CD4-positive, alpha-beta T cell treated with Interleukin-4 for 1 hour (primary cell): Measurements from ENCODE around the gene NRARP.
A peak's percentile ranks its signal among the peaks of the same experiment; 100 is the strongest.
"Not testable (repeated sequence)": the region's sequence is repeated elsewhere in the genome, so short reads cannot be mapped to it uniquely, and the experiment has no call there.

Experiments
- DNase-seq, 2 donors: peaks; one replicate each; pipeline ENCODE4 v3.0.0-alpha.2; 2020 to 2022

NRARP gene, protein sequence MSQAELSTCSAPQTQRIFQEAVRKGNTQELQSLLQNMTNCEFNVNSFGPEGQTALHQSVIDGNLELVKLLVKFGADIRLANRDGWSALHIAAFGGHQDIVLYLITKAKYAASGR

DNA sequence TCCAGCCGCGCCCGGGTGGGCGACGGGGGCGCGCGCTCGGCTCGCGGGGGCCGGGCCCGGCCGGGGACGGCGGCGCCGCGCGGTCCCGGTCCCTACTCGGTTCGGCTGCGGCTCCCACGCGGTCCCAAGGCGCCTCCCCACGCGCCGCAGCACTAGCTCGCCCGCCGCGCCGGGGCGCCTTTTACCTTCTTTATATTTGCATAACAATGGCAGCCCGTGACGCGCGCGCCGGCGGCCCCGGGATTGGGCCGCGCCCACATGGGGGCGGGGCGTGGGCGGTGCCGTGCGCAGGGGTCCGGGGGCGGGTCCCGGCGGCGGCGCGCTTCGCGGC is at the start of gene NRARP:
NRARP (minus strand) TSS at position 154 of the 331 bp plus-strand sequence. CDS start 343 bp downstream, outside the sequence.
- peak; percentile 89 to 91 for DNase-seq

DNA sequence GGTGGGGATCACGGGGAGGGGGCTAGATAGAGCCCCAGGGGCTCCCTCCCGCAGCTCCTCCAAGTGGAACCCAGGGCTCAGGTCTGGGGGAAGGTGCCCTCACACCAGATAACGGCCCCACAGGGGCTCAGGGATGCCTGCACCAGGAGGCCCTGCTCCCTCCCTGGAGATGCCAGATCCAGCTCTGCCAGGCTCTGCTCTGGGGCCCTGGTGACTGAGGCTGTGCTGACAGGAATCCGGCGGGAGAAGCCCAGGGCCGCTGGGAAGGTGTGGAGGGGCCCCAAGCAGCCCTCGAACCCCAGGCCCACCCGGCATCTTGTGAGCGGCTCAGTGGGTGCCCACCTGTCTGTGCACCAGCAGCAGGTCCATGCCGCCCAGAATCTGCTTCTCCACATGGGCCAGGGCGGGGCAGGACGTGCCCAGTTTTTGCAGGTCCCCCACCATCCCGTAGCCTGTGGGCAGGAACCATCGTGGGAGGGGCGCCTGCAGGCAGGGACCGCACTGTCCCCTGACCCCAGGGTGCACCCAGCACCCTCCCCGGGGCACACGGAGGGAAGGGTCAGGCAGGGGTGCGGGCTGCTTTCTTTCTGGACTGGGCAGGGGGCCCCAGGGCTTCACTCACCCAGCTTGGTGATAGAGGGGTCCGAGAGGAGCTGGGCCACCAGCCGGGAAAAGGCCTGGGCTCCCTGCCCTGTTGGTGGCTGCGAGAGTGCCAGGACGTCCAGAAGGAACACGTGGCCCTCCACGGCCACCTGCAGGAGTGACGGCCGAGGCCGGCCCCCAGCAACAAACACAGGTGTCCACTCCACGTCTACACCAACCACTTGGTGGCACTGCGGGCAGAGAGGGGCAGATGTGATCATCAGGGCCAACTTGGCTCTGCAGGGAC is 48.9 kb upstream of the NRARP start:
- no peak for DNase-seq

DNA sequence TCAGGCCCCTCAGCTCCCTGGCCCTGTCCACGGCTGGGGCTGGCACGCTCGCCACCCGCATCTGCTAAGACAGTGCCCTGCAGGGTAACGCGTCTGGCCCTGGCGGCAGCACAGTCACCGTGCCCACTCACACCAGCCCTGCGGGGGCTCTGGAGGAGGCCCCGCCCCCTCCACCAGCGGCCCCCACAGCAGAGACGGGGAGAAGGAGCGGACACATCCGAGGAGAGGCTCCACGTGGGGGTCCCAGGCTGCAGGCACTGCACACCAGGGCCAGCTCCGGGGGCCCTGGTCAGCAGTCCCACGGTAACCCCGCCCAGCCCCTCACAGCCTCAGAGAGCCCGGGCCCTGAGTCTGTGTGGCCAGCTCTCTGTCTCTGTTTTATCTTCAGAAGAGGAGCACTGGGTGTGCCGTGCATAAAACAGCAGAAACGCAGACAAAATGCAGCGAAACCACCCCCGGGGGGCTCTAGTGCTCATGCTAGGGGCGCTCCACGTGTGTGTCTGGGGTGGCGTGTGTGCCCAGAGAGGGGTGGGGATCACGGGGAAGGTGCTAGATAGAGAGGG is 47.5 kb upstream of the NRARP start:
- no peak for DNase-seq

DNA sequence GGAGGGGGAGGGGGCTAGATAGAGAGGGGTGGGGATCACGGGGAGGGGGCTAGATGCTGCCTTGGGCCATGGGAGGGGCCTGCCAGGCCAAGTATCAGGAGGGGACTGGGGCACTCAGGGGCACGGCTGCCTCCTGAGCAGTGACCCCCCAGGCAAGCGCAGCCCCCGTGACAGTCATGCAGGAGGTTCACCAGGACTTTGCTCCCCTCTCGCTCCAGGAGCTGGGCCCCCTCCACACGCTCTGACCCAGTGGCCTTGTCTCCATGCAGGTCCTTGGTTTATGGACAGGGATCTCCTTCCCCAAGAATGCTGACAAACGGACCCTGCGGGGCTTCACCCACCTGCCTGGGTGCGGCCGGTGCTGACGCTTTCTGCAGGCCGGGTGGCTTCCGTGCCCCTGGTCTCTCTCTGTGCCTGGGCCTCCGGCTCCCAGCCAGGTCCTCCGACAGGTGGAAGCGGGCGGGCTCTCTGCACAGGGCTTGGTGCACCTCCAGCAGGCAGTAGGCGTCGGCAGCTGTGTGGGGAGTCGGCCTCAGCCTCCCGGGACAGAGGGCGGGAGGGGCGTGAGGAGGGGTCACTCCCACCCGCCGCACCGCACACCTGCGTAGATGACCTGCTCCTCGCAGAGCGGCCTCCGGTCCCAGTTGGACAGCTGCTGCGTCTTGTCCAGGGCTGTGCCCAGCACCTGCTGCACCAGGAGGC is 46.8 kb upstream of the NRARP start:
- DNase-seq = no peak

DNA sequence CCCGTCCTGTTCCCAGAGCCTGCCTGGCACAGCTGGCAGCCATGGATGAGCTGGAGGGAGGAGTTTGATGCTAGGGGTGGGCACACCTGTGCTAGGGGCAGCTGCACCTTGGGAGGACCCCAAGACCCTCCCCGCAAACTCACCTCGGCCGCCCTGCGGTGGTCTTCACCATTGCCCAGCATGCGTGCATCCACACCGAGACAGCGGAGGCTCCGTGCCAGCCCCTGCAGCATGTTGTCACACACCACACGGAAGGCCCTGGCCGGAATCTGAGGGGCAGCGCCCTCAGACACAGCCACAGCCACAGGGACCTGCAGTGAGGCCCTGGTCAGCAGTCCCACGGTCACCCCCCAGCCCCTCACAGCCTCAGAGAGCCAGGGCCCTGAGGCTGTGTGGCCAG is 45.9 kb upstream of the NRARP start:
- DNase-seq = no peak

DNA sequence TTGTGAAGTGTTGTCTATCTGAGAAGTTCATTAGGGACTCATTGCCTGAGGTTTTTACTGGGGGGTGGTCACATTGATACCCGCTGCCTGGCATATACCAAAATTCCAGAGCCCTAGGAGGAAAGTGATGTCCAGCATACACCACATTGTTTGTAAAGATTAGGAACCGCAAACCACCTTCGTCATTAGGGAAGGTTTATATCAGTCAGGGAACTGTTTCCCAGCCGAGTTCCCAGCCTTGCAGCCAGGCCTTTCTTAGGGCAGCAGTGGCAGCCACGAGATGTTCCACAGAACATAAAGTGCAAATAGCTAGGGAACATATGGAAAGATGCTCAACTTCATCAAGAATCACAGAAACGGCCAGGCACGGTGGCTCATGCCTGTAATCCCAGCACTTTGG is 40.4 kb upstream of the NRARP start:
- no peak for DNase-seq

DNA sequence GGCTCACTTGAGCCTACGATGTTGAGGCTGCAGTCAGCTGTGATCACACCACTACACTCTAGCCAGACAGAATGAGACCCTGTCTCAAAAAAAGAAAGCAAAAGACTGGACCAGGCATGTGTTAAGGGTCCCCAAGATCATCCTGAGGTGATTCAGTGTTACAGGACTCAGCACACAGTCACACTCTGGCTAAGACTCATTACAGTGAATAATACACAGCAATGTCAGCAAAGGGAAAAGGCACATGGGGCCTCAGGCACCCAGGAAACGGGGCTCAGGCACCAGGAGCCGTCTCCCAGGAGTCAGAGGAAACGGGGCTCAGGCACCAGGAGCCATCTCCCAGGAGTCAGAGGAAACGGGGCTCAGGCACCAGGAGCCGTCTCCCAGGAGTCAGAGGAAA is 39.2 kb upstream of the NRARP start:
- DNase-seq = no peak

DNA sequence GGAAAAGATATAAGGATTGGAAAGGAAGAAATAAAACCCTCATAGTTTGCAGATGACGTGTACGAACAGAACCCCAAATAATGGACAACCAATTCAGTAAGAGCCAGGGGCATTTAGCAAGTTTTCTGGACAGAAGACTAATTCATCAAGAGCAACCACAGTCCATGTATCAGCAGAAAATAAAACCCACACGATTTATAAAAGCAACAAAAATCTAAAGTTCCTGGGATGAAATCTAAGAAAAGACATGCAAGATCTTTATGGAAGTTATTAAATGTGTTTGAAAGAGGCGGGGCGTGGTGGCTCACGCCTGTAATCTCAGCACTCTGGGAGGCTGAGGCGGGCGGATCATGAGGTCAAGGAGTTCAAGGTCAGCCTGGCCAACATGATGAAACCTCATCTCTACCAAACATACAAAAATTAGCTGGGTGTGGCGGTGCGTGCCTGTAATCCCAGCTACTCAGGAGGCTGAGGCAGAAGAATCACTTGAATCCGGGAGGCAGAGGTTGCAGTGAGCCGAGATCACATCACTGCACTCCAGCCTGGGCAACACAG is 37.9 kb upstream of the NRARP start:
- not testable (repeated sequence) for DNase-seq

DNA sequence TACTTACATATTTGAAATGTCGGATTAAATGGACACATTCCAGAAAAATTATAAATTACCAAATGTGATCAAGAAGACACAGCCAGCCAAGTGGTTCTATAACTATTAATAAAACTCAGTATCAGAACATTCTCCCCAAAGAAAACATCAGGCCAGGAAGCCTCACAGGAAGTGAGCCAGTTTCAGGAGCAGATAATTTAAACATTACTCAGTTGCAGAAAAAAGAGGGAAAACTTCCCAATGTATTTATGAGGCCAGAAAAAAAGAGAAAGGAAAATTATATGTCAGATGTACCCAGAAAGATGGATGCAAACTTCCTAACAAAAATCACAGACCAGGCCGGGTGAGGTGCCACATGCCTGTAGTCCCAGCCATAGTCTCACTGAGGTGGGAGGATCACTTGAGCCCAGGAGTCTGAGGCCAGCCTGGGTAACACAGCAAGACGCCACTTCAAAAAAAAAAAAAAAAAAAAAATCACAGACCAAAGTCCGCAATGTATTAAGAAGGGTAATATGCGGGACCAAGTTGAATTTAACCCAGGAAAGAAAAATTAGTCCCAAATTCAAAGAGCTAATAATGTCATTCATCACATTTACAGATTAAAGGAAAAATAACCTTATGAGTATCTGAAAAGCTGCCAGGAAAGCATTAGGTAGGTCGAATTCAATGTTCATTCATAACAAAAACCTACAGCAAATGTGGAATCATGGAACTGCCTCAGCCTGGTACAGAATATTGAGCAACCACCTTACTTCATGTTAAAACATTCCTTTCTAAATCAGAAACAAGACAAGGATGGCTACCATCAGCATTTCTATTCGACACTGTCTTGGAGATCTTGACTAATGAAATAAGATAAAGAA is 37.2 kb upstream of the NRARP start:
- no peak for DNase-seq

DNA sequence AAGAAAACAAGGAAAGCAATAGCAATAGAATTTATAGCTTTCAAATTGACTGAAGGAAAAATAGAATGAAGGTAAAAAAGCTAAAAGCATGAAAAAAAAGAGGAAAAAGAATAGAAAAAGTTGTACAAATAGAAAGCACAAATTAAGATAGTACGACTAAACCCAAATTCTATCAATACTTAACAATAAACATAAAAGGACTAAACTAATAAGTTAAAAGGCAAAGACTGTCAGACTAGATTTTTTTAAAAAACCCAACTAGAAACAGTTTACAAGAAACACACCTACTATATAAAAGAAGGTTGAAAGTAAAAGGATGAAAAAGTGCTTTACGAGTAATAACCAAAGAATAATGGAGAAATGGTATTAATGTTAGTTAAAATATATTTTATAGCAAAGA is 34.7 kb upstream of the NRARP start:
- no peak for DNase-seq

DNA sequence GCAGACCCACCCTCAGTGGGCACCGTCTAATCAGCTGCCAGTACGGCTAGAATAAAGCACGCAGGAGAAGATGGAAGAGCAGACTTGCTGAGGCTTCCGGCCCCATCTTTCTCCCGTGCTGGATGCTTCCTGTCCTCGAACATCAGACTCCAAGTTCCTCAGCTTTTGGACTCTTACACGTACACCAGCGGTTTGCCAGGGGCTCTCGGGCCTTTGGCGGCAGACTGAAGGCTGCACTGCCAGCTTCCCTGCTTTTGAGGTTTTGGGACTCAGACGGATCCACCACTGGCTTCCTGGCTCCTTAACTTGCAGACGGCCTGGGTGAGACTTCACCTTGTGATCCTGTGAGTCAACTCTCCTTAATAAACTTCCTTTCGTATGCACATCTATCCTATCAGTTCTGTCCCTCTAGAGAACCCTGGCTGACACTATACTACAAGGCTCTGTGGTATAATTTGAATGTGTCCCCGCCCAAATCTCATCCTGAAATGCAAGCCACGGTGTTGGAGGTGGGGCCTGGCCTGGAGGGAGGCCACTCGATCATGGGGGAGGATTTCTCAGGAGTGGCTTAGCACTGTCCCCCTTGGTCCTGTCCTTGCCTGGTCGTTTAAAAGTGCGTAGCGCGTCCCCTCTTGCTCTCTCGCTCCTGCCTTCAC is 31.1 kb upstream of the NRARP start:
- no peak for DNase-seq

DNA sequence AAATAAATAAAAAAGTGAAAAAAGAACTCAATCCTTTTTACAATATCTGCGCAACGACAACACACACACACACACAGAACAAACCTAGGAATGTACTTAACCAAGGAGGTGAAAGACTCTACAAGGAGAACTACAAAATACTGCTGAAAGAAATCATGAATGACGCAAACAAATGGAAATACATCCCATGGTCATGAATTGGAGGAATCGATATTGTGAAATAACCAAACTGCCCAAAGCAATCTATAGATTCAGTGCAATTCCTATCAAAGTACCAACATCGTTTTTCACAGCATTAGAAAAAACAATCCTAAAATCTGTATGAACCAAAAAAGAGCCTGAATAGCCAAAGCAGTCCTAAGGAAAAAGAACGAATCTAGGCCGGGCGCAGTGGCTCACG is 29.9 kb upstream of the NRARP start:
- no peak for DNase-seq

DNA sequence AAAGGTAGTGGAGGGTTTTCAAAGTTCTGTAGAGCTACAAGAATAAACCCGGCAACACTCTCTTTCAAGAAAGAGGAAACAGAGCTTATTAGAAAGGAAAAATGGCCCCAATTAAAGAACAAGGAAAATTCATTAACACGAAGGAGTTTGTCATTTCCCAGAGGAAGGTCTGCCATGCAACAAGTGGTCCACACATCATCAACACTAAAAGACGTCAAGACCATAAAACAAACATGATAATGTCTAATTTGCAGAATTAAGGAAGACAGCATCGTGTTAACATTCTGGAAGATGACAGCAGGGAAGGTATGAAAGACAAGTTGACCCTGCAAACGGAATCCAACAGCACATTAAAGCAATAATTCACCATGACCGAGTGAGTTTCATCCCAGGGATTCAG is 28.6 kb upstream of the NRARP start:
- no peak for DNase-seq

DNA sequence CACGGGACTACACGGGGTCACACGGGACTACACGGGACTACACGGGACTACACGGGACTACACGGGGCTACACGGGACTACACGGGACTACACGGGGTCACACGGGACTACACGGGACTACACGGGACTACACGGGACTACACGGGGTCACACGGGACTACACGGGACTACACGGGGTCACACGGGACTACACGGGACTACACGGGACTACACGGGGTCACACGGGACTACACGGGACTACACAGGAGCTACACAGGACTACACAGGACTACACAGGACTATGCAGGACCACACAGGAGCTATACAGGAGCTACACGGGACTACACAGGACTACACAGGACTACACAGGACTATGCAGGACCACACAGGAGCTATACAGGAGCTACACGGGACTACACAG is 27.5 kb upstream of the NRARP start:
- DNase-seq = not testable (repeated sequence)

DNA sequence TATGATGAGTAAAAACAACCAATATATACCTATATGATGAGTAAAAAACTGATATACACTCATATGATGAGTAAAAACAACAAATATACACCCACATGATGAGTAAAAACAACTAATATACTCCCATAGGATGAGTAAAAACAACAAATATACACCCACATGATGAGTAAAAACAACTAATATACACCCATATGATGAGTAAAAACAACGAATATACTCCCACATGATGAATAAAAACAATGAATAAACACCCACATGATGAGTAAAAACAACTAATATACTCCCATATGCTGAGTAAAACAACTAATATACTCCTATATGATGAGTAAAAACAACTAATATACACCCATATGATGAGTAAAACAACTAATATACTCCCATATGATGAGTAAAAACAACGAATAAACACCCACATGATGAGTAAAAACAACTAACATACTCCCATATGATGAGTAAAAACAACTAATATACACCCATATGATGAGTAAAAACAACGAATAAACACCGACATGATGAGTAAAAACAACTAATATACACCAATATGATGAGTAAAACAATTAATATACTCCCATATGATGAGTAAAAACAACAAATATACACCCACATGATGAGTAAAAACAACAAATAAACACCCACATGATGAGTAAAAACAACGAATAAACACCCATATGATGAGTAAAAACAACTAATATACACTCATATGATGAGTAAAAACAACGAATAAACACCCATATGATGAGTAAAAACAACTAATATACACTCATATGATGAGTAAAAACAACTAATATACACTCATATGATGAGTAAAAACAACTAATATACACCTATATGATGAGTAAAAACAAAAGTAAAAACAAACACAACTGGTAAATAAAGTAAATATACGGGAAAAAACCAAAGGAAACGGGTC is 25.8 kb upstream of the NRARP start:
- peak in 1 of 2 donors; percentile 41 for DNase-seq

DNA sequence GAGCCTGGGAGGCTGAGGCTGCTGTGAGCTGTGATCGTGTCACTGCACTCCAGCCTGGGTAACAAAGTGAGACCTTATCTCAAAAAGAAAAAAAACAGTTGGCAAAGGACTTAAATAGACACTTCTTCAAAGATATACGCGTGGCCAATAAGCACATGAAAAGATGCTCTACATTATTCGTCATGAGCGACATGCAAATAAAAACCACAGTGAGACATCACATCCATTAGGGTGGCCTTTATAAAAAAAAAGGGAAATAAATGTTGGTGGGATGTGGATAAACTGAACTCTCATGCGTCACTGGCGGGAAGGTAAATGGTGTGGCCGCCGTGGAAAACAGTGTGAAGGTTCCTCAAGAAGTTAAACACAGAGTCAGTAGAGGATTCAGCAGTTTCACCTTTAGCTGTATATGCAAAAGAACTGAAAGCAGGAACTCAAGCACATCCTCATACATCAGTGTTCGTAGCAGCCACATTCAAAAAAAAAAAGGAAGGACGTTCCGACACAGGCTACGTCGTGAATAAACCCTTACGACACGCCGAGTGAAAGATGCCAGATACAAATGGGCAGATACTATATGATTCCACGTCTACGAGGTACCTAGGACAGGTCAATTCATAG is 24.5 kb upstream of the NRARP start:
- peak; percentile 30 to 77 for DNase-seq

DNA sequence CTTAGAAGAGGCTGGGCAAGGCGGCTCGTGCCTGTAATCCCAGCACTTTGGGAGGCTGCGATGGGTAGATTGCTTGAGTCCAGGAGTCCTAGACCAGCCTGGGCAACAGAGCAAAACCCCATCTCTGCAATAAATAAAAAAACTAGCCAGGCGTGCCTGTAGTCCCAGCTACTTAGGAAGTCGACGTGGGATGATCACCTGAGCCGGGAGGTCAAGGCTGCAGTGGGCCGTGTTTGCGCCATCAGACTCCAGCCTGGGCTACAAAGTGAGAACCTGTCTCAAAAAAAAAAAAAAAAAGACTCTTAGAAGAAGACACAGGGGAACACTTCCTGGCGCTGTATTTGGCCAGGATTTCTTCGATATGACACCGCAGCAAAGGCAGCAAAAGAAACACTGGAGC is 23.7 kb upstream of the NRARP start:
- no peak for DNase-seq

DNA sequence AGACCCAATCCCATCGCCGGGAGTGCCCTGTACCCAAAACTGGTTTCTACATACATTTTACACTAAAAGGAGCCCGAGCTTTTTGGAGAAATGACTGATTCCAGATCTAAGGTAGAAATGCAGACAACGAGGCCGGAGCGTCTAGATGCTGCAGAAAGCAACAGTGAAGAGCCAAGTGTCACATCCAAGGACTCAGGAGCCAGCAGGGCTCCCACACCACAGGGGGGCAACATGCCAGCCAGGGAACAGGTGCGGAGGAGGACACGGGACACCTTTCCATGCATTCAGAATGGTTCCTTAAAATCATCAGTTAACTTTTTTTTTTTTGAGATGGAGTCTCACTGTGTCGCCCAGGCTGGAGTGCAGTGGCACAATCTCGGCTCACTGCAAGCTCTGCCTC is 23.1 kb upstream of the NRARP start:
- DNase-seq = no peak

DNA sequence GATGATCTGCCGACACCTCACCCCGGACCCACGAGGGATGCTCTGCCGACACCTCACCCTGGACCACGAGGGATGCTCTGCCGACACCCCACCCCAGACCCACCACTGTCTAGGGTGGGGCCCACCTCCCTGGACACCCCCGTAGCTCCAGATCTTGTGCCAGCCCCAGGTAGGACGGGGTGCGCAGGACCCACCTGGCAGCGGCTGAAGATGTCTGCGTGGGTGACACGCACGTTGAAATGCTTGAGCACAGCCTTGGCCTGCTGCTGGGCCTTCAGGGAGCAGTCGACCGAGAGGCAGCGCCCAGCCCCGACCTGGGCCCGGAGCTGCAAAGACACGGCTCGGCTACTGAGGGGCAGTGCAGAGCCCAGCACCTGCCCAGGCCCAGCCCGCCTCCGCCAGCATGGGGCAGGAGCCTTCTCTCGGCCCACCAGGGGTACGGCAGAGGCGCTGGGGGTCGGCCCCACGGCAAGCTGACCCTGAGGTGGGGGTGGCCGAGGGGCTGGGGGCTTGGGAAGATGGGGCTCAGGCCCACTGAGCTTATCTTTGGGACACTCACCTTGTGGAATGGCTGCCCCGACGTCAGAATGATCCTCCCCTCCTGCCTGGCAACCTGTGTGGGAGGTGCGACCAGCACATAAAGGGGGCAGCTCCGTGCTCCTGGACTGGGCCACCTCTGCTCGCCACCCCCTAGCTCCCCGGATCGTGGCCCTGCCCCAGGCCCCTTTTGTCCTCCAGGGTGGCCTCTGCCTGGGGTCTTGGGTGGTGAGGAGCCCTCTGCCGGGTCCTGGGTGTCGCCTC is 21.7 kb upstream of the NRARP start:
- DNase-seq = peak in 1 of 2 donors; percentile 10
